H1 (cell line): ENCODE results near the gene FRRS1L. TPM values are rescaled to one million over a fixed set of nuclear protein-coding genes. Genes with fewer than 3 reads are reported as not detected.

Experiments used
- EGR1 ChIP-seq: IDR thresholded peaks from 2 replicates; pipeline ENCODE4 v1.6.1; 2011; ENCODE audit warnings: low read depth, low read length, borderline replicate concordance
- EP300 ChIP-seq, 2 experiments: IDR thresholded peaks; 1 replicate in 1 of 2; 2 replicates in 1 of 2; pipeline ENCODE4 v1.6.1; 2011 to 2012; ENCODE audit warnings: low read depth in 2 of 2, low read length in 2 of 2, mild to moderate bottlenecking in 2 of 2, borderline replicate concordance in 1 of 2, inconsistent platforms in 1 of 2, moderate library complexity in 1 of 2
- FOSL1 ChIP-seq: IDR thresholded peaks from 2 replicates; pipeline ENCODE4 v1.6.1; 2011; ENCODE audit warnings: mild to moderate bottlenecking, low read depth, low read length, moderate library complexity; ENCODE audit not compliant: insufficient read depth
- JUN ChIP-seq: IDR thresholded peaks from 2 replicates; pipeline ENCODE4 v1.6.1; 2011; ENCODE audit warnings: low read depth, mild to moderate bottlenecking, improper control_type of control experiment, low read length
- KDM5A ChIP-seq: fragments of 200-600 bp; IDR thresholded peaks from 2 replicates; pipeline ENCODE4 v1.7.1; 2012; ENCODE audit warnings: mild to moderate bottlenecking, low read length, inconsistent platforms, mixed read lengths
- MAX ChIP-seq: IDR thresholded peaks from 2 replicates; pipeline ENCODE4 v1.6.1; 2012; ENCODE audit warnings: inconsistent platforms
- NRF1 ChIP-seq: IDR thresholded peaks from 2 replicates; pipeline ENCODE4 v1.6.1; 2011; ENCODE audit warnings: mild to moderate bottlenecking, low read depth, low read length, improper control_type of control experiment
- POLR2AphosphoS5 ChIP-seq: IDR thresholded peaks from 2 replicates; pipeline ENCODE4 v1.6.1; 2011; ENCODE audit warnings: low read depth, low read length
- RAD21 ChIP-seq, 2 experiments: IDR thresholded peaks in 1 of 2; conservative IDR thresholded peaks in 1 of 2; 2 replicates each; pipeline ENCODE4 v1.6.1; 2011; ENCODE audit warnings: low read depth in 2 of 2, low read length in 2 of 2, improper control_type of control experiment in 1 of 2, inconsistent platforms in 1 of 2, mild to moderate bottlenecking in 1 of 2, moderate library complexity in 1 of 2
- RFX5 ChIP-seq: IDR thresholded peaks from 2 replicates; pipeline ENCODE4 v1.6.1; 2011; ENCODE audit warnings: low read depth, low read length, improper control_type of control experiment, borderline replicate concordance
- SIX5 ChIP-seq: IDR thresholded peaks from 2 replicates; pipeline ENCODE4 v1.6.1; 2011; ENCODE audit warnings: mild to moderate bottlenecking, low read depth, low read length
- SP1 ChIP-seq: IDR thresholded peaks from 2 replicates; pipeline ENCODE4 v1.6.1; 2011; ENCODE audit warnings: low read depth, low read length
- TBP ChIP-seq: IDR thresholded peaks from 2 replicates; pipeline ENCODE4 v1.6.1; 2011; ENCODE audit warnings: low read depth, low read length, improper control_type of control experiment
- TEAD4 ChIP-seq: IDR thresholded peaks from 2 replicates; pipeline ENCODE4 v1.6.1; 2012; ENCODE audit warnings: low read depth, low read length, inconsistent platforms, mixed read lengths
- polyA plus RNA-seq, 7 experiments: library from polyadenylated mRNA; depleted of rRNA in 3 of 7; stranded (reverse) in 5 of 7; unstranded in 2 of 7; fragments of >200 nt in 5 of 7; fragments of 200-250 nt in 2 of 7; gene quantifications; 1 replicate in 5 of 7; 2 replicates in 1 of 7; 4 replicates in 1 of 7; pipeline versions ENCODE4 v1.2.1 to v1.2.3, GENCODE V29; 2011 to 2013; ENCODE audit warnings: missing spikeins in 2 of 7, mixed read lengths in 2 of 7
- total RNA-seq: library from RNA; stranded (reverse); fragmentation: NEBNext Ultra II Directional; extraction: Animal tissue kit (Norgen Biotek cat#: 25700); gene quantifications from 2 replicates; pipeline ENCODE4 v1.2.1, GENCODE V29; 2021
- TF ChIP-seq, protein P1 (sequence below): IDR thresholded peaks from 2 replicates; pipeline ENCODE4 v1.6.1; 2011; ENCODE audit warnings: low read length, improper control_type of control experiment

FRRS1L gene
- total and polyA plus RNA-seq, 2 of the 8 experiments (the other 6 are each of a cell fraction or from before 2014, with no cell fraction given): 1.0 to 2.2 TPM

GRCh38 chr9:109119439-109120203, 47.4 kb downstream of the FRRS1L start, which contains the start of gene TMEM245 (continued):
- no peak for TF ChIP-seq EP300 (IDR thresholded peaks at IDR 0.05; ENCODE audit: borderline replicate concordance in 1 of 2, low read depth in 2 of 2, low read length in 2 of 2)
- TF ChIP-seq KDM5A: no peak
- TF ChIP-seq JUN: no peak
- peak; percentile 89 for TF ChIP-seq SIX5
- TF ChIP-seq SP1: peak; percentile 77
- TF ChIP-seq, protein P1, sequence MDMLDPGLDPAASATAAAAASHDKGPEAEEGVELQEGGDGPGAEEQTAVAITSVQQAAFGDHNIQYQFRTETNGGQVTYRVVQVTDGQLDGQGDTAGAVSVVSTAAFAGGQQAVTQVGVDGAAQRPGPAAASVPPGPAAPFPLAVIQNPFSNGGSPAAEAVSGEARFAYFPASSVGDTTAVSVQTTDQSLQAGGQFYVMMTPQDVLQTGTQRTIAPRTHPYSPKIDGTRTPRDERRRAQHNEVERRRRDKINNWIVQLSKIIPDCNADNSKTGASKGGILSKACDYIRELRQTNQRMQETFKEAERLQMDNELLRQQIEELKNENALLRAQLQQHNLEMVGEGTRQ: no peak
- TF ChIP-seq RFX5: no peak
- 0 out of 2 replicates have a peak, but pooled peaks have one; percentile 30 for TF ChIP-seq TEAD4
- TF ChIP-seq POLR2AphosphoS5: peak; percentile 73; the same call in 1 of the 2 replicates
- peak; percentile 75 for TF ChIP-seq MAX
- 0 out of 2 replicates have a peak, but pooled peaks have one; percentile 67 for TF ChIP-seq FOSL1
- TF ChIP-seq NRF1: no peak
- TF ChIP-seq RAD21 (IDR thresholded peaks at IDR 0.05 in 1 of 2, conservative IDR thresholded peaks at IDR 0.05 in 1 of 2; ENCODE audit: low read depth in 2 of 2, low read length in 2 of 2): no peak
- TF ChIP-seq EGR1: peak; percentile 14; the same call in 1 of the 2 replicates
- peak; percentile 63; the same call in 1 of the 2 replicates for TF ChIP-seq TBP
